HuH-7.5 (cell line): Measurements from ENCODE around the gene SRBD1.
A peak's percentile ranks its signal among the peaks of the same experiment; 100 is the strongest.

Source experiments
- DNase-seq: peaks from one replicate; pipeline ENCODE4 v3.0.0; 2011; ENCODE audit warnings: low spot score

The SRBD1 gene

DNA sequence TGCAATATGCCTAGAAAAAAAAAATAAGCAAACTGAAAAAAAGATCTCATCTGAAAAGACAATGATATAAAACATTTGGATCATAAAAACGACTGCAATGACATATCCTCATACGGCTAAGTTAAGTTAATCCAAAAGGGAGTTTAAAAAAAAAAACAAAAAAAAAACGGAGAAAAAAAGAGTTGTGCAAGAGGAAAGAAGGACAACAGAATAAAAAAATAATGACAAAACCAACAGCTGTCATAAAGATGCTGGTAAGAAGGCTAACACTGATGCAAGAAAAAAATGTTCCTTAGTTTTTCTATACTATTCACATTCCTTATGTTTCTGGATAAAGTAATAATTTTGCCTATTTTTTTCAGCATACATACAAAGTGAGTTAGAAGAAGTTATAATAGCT, 192.5 kb downstream of the SRBD1 start:
- no peak for DNase-seq

DNA sequence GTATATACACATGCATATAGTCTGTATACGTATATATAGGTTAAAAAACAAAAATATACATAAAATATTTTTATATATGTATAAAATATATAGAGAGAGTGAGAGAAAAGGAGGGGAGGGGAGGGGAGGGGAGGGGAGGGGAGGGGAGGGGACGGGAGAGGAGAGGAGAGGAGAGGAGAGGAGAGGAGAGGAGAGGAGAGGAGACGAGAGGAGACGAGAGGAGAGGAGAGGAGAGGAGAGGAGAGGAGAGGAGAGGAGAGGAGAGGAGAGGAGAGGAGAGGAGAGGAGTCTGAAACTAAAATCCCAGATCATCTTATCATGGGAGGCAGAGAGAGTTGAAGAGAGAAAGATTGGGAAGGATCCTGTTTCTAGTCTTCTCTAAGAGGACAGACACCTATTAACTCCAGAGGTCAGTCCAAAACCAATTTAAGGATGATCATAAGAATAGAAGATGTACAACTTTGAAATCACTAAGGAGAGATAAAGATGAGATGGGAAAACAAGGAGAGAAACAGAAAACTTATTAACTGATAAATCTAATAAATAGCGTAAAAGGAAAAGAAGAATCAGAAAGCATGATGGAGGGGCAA, 195.4 kb downstream of the SRBD1 start:
- DNase-seq: no peak

DNA sequence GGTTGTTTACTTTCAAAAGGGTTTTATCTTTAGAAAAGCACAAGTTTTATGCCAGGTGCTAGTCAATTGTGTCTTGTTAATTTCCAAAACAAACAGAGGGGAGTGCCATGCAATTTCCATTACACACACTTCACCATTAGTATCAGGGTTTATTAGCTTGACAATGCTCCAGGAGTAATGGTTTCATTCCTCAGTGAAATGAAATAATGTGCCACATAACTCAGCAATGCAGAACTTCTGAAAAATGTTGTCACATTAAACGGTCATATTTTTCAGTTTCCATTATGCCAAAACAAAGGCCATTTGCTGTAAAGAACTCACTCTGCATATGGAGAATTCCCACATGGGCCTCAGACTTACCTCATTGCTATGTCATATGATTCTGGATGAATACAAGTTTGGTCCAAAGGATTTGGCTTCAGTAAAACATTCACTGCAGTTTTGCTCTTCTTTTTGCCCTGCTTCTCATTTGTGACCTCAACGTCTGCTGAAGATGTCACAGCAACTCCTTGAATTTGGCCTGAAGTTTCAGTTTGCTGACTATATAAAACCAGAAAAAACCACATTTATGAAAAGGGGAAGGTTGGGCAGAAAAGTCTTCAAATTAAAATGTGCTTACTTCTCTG, 198.2 kb downstream of the SRBD1 start:
- DNase-seq: no peak

DNA sequence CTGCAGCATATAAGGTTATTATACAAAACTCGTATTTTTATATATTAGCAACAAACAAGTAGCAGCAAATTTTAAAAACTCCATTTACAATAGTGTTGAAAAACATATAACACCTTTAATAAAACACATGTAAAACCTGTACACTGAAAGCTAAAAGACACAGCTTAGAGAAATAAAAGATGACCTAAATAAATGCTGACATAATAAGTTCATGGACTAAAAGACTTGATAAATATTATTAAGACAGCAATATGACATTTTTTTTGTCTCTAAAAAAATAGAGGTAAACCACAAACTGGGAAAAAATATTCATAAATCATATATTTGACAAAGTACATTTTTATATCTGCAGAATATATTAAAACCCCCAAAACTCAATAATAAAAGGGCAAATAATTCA, 201.4 kb downstream of the SRBD1 start:
- DNase-seq: no peak

DNA sequence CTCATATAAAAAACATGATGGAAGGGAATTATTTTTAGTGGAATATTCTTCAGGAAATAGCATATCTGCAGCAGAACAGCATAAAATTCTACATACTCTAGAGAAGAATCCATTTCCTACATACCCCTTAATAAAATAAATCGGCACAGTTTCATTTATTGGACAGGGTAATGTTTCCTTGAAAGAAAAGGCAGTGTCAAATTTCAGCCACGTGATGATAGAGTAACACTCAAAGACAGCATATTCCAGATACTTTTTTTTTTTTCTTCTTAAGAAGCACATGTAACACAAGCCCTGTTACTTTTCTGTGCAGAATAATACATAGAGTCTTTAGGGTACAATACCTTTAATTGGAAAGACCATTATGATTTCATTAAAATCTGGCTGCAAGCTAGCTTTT, 204.4 kb downstream of the SRBD1 start:
- DNase-seq: no peak

DNA sequence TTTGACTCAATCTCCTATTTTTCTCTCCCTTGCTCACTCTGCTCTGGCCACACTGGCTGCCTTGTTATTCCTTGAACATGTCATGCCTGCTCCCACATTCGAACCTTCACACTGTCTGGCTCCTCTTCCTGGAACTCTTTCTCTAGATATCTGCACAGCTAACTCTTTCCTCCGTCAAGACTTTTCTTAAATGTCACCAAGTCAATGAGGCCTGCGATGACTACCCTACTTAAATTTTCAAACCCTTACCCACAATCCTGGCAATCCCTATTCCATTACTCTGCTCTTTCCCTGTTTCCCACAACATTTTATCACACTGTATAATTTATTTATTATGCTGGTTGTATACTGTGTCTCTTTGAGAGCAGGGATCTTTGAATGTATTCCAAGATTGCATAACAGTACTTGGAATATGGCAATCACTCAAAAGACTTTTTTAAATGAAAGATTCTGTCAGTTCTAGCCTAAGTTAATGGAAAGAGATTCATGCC, 206.2 kb downstream of the SRBD1 start:
- no peak for DNase-seq

DNA sequence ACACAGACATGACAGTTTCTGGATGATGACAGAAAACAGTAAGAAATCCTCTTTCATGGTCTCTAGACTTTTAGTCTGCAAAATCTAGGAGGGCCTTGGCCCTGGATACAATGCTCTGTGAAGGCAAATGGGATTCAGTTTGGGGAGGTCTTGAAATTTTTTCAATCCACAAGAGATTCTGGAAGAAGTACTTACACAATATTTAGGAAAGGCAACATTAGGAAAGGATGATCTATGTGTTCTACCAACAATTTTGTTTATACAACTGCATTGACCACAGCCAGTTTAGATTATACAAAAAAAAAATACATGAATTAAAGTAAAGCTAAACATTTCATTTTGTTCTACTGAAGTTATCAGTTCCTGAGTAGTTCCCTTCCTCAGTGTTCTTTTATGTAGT, 208.0 kb downstream of the SRBD1 start:
- no peak for DNase-seq

DNA sequence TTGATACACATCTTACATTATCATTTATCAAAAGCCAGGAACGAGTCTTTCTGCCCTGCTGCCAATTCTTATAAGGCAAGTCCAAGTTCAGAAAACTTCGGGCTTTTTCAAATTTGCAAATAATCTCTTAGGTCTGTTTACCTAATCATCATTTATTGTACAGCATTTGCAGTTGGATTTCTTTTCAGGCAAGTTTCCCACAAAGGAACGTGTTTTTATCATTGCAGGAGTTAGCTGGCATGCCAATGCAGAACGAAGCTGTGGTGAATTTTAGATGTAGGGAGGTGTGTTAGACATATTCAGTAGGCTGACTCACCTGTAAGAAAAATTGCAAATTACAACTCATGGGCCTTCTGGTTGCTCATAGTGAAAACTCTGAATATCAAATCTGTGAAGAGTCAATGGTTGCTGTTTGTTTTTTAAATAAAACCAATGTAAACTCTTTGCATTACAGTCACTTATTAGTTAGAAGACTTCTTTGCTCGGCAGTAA, 209.6 kb downstream of the SRBD1 start:
- no peak for DNase-seq

DNA sequence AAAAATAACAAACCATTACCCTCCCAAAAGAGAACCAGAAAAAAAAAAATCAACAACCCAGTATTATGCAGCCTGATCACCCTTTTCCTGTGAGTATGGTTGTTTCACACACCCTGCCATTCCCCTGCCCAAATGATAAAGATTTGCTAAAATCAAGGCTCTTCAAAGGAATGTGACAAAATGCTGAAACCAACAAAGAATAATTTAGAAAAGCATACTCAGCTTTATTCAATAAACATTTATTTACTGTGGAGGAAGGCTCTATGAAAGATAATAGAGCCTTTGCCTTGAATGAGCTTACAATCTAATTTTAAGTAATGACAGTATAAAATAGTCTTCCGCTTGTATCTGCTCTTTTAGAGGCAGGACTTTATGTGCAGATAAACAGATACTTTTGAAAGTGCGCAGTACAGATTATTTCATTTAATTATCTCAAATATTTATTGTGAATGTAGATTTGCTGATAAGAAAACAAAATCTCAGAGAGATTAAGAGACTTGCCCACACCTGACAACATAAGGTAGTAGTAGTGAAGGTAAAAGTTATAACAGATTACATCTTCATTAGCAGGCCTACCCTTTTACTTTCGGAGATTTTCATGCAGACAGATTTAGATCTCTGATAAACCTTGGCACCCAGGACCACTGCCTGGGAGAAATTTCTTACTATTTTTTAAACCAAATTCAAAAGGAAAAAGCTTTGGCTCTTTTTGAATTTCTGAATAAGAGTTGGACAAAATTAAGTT, 211.9 kb downstream of the SRBD1 start:
- no peak for DNase-seq

DNA sequence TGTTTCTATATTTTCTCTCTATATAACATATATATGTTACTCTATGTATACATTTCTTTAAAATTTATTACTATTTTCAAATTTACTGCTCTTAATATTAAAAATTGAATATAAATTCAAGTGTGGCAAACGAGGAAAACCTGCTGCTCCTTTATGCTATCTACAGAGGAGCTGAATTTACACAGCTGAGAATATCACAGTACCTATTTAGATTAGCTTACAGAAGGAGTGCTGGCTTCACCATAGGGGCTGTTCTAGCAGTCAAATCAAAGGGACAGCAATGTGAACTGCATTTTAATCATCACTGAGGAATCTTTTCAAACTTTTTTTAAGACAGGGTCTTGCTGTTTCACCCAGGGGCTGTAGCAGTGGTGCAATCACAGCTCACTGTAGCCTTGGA, 213.8 kb downstream of the SRBD1 start:
- DNase-seq: no peak

DNA sequence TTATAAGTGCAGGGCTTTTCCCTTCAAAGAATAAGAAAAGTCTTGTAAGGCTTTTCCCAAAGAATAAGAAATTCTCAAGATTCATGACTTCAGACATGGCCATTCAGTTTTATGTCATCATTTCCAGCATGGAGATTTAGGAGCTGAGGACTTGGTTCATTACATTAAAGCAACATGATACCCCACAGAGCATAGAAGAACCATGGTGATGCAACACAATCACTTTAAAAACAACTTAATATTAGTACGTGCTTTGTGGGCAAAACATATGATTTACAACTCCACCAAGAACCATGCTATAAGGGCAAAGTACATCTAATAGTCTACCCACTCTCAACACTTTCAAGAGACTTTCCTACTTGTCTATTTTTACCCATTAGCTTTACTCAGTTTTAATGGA, 214.4 kb downstream of the SRBD1 start:
- no peak for DNase-seq

DNA sequence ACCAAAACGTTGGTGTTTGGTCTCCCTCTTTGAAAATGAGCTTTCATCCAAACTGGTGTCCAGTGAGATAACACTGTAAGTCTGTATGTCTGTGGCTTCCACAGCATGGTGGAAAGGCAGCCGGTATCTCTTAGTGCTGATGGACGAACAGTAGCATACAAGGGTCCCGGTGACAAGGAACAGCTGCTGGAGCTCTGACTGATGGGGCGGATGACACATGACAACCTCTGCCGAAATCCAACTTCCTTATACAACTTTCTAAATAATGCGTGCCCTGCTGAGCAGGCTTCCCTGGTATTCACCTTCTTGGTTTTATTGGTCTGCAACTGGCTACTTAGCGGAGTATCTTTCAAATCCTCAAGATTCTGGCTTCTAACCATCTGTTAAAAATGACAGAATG, 216.2 kb downstream of the SRBD1 start:
- DNase-seq: no peak

DNA sequence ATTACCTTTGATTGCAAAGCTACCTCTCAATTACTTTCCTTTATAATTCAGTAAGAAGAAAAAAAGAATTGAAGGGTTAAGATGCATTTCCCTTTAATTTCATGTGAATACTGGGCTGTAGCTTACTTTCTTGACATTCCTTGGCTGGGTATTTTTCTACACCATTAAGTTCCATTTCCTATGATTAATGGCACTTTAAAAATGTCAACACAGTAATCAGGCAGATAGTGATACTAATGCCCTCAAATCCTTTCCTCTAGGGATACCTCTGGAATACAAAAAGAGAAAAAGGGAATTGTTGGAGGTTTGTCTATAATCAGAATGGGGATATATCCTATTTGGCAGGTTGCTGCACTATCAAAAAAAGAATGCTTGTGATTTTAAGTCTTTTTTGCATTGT, 216.9 kb downstream of the SRBD1 start:
- no peak for DNase-seq

DNA sequence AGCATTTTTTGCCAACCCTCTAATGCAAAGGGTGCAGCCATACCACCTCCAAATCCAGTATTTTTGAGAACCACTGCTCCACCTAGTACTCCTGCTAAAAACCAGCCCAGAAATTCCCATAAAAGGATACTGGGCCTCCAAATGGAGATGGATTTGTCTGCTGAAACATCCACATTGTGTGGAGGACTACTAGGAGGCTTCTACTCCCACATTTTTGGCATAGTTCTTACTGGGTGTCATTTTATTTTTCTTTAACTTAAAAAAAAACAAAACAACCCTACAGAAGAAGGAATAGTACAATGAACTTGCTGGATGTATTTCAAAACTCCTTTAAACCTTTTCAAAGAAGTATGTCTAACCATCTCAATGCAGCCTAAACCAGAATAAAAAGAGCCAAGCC, 219.2 kb downstream of the SRBD1 start:
- DNase-seq: no peak

DNA sequence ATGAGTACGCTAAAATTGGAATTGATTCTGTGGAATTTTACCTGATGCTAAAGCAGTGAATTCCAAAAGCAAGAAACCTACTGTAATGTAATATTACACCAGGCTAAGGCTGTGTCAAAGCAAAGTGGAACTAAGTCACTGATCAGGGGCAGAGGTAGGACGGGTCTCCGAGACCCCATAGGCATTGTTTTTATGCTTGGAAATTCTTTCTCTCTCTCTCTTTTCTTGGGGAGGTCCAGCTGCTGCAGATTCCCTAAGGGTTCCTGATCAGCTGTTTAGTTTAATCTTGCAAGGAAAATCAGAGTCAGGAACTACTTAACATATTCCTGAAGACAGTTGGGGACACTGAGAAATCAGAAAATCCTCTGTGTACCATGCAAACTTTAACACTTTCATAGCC, 220.2 kb downstream of the SRBD1 start:
- DNase-seq: no peak

DNA sequence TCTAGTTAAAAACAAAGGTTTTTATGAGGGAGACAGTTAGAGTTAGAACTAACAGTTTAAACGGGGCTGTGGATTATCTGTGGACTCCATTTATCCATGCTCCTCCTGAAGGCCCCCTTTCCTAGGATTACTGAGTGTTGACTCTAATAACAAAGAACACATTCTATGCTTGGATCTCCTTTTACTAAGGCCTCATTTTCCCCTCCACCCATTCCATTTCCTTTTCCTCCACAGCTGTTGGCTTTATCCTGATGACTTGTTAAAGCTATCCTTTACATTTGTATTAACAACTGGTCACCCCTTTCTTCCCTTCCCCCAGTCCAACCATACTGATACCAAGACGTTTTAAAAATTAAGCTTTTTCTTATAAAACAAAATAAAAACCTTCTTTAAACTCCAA, 220.6 kb downstream of the SRBD1 start:
- DNase-seq: no peak

DNA sequence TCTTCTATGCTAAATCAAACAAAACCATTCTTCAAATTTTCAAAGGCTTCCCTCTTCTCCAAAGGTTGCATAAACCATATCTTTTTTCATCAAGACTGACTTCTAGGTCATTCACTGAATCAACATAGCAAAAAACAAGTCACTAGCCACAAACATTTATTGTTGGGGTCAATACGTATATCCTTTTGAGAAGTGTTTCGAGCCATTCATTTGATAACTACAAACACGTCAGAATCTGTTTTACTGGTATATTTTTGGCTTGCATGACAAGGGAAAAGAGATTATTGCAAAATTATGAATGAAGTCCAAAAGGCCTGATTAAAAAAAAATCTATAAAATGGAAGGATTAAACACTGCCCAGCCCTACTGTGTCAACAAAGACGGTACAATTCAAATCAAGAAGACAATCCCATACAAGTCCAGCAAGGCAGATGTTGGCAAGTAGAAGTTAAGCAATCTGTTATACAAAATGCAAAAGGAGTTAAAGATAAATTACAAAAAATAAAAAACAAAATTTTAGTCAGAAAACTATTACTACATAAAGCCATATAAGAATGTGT, 222.4 kb downstream of the SRBD1 start:
- no peak for DNase-seq

DNA sequence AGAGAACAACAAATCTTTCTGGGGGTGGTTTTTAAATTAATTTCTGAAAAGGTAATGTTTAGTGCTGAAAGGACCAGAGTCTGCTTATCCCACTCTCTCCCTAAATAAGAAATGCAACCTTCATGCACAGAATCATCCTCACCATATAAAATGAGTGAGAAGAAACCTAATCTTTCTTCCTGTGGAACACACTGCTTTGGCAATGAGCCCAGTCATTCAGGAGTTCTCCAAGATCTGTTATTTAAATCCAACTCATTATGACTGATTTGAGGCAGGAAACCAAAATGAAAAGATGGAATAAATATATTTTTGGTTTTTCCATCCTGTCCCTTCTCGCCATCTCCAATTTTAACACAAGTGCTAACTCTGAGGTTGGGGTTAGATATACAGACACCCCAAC, 228.3 kb downstream of the SRBD1 start:
- no peak for DNase-seq

DNA sequence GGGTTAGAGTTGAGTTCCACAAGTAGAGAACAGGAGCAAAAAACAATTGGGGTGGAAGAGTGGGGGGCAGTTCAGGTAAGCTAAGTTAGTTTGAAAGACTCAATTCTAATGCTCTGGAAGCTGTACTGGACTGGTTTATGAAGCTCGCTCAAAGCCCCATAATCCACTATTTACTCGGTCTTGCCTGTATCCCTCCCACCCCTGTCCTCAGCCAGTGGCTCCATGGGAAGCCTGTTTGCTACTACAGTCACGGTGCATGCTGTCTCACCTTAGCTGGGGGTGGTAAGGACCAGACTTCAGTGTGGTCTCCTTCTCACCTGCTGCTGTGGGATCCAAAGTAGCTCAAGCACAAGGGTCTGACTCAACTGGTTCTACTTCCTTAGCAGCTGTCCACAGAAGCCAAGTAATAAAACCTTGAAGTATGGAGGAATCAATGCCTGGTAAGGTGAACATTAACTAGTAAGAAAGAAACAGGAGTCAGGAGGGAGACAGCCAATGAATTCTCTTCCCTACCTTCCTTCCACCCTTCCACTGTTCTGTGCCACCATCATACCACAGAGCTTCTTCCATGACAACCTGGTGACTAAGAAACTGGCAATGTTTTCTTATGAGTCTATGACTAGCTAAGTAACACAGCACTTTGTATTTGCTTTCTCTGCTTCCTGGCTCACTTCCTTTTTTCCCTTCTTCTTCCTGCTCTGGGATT, 230.8 kb downstream of the SRBD1 start:
- no peak for DNase-seq

DNA sequence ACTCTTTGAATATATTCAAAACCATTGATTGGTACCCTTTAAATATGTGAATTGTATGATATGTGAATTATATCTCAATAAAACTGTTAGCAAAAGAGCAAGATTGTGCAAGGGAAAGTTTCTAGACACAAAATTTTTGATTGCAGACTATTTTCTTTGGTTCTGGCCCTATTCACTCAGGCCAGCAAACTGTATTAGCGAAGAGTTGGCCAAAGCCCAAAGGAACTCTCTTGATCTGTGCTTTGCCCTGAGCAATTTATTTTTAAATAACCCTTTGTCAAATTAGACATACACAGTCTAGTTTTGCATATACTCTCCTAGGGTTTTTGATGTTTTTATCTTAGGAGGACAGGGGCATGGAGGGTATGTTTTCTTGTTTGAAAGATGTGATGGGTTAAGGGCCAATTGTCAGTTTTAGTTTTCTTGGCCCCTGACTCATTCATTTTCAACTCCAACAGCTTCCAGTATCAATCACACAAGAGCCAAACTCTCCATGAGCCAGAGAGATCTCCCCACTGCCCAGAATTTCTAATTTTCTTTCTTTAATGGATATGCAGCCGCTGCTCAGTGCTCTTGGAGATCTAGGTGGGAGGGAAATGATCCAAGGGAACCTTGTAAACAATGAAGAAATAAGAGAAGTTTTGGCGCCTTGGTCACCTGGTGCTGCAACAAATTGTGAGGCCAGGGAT, 231.5 kb downstream of the SRBD1 start:
- no peak for DNase-seq

DNA sequence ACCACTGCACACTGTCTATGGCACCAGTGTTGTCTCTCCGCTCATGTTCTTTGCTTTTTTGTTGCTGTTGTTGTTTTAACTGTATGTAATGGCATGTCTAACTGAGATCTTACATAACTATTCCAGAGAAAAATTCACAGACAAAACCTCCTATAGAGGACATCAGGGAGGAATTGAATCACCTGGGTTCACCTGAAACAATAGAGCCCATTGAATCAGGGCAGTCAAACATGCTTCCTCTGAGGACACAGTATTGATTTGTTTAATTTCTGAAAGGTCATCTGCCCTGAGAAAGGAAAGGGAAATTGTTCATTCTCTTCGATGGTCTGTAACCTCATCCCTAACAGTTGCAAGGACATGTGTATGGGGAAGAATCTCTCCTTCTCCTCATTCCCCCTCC, 237.5 kb downstream of the SRBD1 start:
- DNase-seq: peak; percentile 11

DNA sequence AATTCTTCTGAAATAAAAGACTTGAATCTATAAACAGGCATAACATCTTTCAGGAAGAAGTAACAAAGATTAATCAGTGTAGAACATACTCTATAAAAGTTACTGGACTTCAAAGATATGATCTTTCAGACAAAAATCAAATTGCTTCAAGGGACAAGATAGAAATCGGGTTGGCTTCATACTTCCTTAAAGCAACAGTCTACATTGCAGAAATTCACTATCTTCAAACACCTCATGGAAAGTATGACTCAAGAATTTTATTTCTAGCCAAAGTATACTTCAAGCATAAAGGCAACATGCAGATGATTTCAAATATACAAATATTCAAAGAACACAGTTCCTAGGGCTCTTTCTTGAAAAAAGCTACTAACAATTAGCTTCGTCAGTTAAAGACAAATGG, 240.7 kb downstream of the SRBD1 start:
- no peak for DNase-seq
